HG03025 (cell line): ENCODE results near the gene PDE10A.

Experiments used
- ATAC-seq: cut with Tn5 transposase; IDR thresholded peaks from one replicate; pipeline ENCODE4 v1.9.1; 2021; ENCODE audit warnings: mild to moderate bottlenecking, moderate library complexity; ENCODE audit not compliant: unreplicated experiment, low FRiP score

PDE10A gene

GRCh38 chr6:165657325-165657680 lies 5.7 kb downstream of the PDE10A start:
- ATAC-seq: no peak

- ATAC-seq: no peak
Measured at GRCh38 chr6:165656581-165657324, 6.3 kb downstream of the PDE10A start.

GRCh38 chr6:165655191-165655590 lies 7.8 kb downstream of the PDE10A start:
- no peak for ATAC-seq

GRCh38 chr6:165654144-165654543 lies 8.9 kb downstream of the PDE10A start:
- ATAC-seq: no peak

- no peak for ATAC-seq
Measured at GRCh38 chr6:165653607-165654006, 9.4 kb downstream of the PDE10A start.

- no peak for ATAC-seq
Measured at GRCh38 chr6:165653196-165653595, 9.8 kb downstream of the PDE10A start.

GRCh38 chr6:165652766-165653165 lies 10.3 kb downstream of the PDE10A start:
- no peak for ATAC-seq

GRCh38 chr6:165649166-165650137 lies 13.6 kb downstream of the PDE10A start:
- no peak for ATAC-seq

- no peak for ATAC-seq
Measured at GRCh38 chr6:165647041-165647440, 16.0 kb downstream of the PDE10A start.

GRCh38 chr6:165645919-165646318 lies 17.1 kb downstream of the PDE10A start:
- no peak for ATAC-seq

GRCh38 chr6:165644586-165645266 lies 18.3 kb downstream of the PDE10A start:
- ATAC-seq: no peak

GRCh38 chr6:165643015-165643414 lies 20.0 kb downstream of the PDE10A start:
- ATAC-seq: no peak

GRCh38 chr6:165641672-165642156 lies 21.3 kb downstream of the PDE10A start:
- ATAC-seq: no peak

- ATAC-seq: no peak
Measured at GRCh38 chr6:165640806-165641205, 22.2 kb downstream of the PDE10A start.

- ATAC-seq: no peak
Measured at GRCh38 chr6:165638530-165638929, 24.5 kb downstream of the PDE10A start.

- ATAC-seq: no peak
Measured at GRCh38 chr6:165637586-165637985, 25.5 kb downstream of the PDE10A start.

- no peak for ATAC-seq
Measured at GRCh38 chr6:165636402-165637048, 26.5 kb downstream of the PDE10A start.

- ATAC-seq: no peak
Measured at GRCh38 chr6:165635965-165636364, 27.1 kb downstream of the PDE10A start.

- ATAC-seq: no peak
Measured at GRCh38 chr6:165634101-165634880, 28.8 kb downstream of the PDE10A start.

GRCh38 chr6:165632194-165632593 lies 30.8 kb downstream of the PDE10A start:
- no peak for ATAC-seq
